Activated naive CD4-positive, alpha-beta T cell treated with anti-CD3 and anti-CD28 coated beads, Interleukin-2, amount 50 U/mL, for 72 hours (primary cell): ENCODE data around the gene TEX29. TPM values are rescaled to one million over a fixed set of nuclear protein-coding genes. Genes with fewer than 3 reads are reported as not detected.
A peak's percentile ranks its signal among the peaks of the same experiment; 100 is the strongest.

Experiments
- ATAC-seq, 2 donors: fragments of 150-1000 bp; cut with Tn5 transposase; 2 replicates each; pipeline ENCODE4 v1.10.0; 2021; ENCODE audit warnings: mild to moderate bottlenecking in 2 of 2, moderate library complexity in 2 of 2
- DNase-seq, 2 donors: peaks; one replicate each; pipeline ENCODE4 v3.0.0; 2021 to 2022; ENCODE audit warnings: low spot score in 2 of 2
- H3K27ac Mint-ChIP-seq, 2 donors: one replicate each; pipeline ENCODE4 v1.8.0; 2022; ENCODE audit warnings: mild to moderate bottlenecking in 2 of 2, mixed read lengths in 2 of 2
- H3K36me3 Mint-ChIP-seq, 2 donors: one replicate each; pipeline ENCODE4 v1.8.0; 2022; ENCODE audit warnings: mixed read lengths in 2 of 2
- H3K9me3 Mint-ChIP-seq, 2 donors: one replicate each; pipeline ENCODE4 v1.8.0; 2022; ENCODE audit warnings: mixed read lengths in 2 of 2
- total RNA-seq, 2 donors: library from RNA; stranded (reverse); gene quantifications; one replicate each; pipeline ENCODE4 v1.2.3, GENCODE V29; 2022

Gene TEX29
- total RNA-seq, 2 donors from 2014 or later, result 1.5 to 2.0 TPM

- Mint-ChIP-seq H3K36me3 (no peaks in the 10 kb centered on the region), H3K27ac (no peak overlapping the region), H3K9me3 (peaks cover 0 to 3% of the 10 kb centered on the region in 2 donors)
- ATAC-seq (no peak), DNase-seq (no peak)
These were observed 44.9 kb downstream of the TEX29 start for GRCh38 chr13:111365149-111366005.

- peaks cover 0 to 3% of the 10 kb centered on the region in 2 donors for H3K9me3 Mint-ChIP-seq
- DNase-seq (no peak), ATAC-seq (no peak)
- H3K36me3 Mint-ChIP-seq, result no peaks in the 10 kb centered on the region
- H3K27ac Mint-ChIP-seq, result no peak overlapping the region
These were observed 46.9 kb downstream of the TEX29 start for GRCh38 chr13:111367340-111367739.

GRCh38 chr13:111368091-111368490 lies 47.6 kb downstream of the TEX29 start:
- no peaks in the 10 kb centered on the region for H3K36me3 Mint-ChIP-seq
- ATAC-seq (no peak), DNase-seq (no peak)
- no peak overlapping the region for H3K27ac Mint-ChIP-seq
- peaks cover 3 to 6% of the 10 kb centered on the region in 2 donors for H3K9me3 Mint-ChIP-seq

GRCh38 chr13:111370147-111370546 lies 49.7 kb downstream of the TEX29 start:
- Mint-ChIP-seq H3K9me3 (peaks cover 3 to 6% of the 10 kb centered on the region in 2 donors), H3K27ac (no peak overlapping the region), H3K36me3 (no peaks in the 10 kb centered on the region)
- ATAC-seq, result no peak
- DNase-seq, result no peak

- ATAC-seq (no peak), DNase-seq (no peak)
- Mint-ChIP-seq H3K36me3 (no peaks in the 10 kb centered on the region), H3K9me3 (peaks cover 3 to 6% of the 10 kb centered on the region in 2 donors), H3K27ac (no peak overlapping the region)
These were observed 50.4 kb downstream of the TEX29 start for GRCh38 chr13:111370570-111371535.

GRCh38 chr13:111371720-111372119 lies 51.3 kb downstream of the TEX29 start:
- DNase-seq (no peak), ATAC-seq (no peak)
- H3K27ac Mint-ChIP-seq, result no peak overlapping the region
- H3K36me3 Mint-ChIP-seq, result no peaks in the 10 kb centered on the region
- H3K9me3 Mint-ChIP-seq, result peaks cover 3 to 6% of the 10 kb centered on the region in 2 donors

- peak in 1 of 2 donors; percentile 54 for ATAC-seq
- Mint-ChIP-seq H3K9me3 (peaks cover 3 to 6% of the 10 kb centered on the region in 2 donors), H3K27ac (peak overlapping the region in 1 of 2 donors; percentile 70), H3K36me3 (no peaks in the 10 kb centered on the region)
- DNase-seq, result no peak
These were observed 52.4 kb downstream of the TEX29 start for GRCh38 chr13:111372651-111373425.

- peak overlapping the region in 1 of 2 donors; percentile 70 for H3K27ac Mint-ChIP-seq
- peaks cover 3 to 6% of the 10 kb centered on the region in 2 donors for H3K9me3 Mint-ChIP-seq
- ATAC-seq, result no peak
- no peaks in the 10 kb centered on the region for H3K36me3 Mint-ChIP-seq
- no peak for DNase-seq
These were observed 53.0 kb downstream of the TEX29 start for GRCh38 chr13:111373486-111373885.

- peaks cover 0 to 5% of the 10 kb centered on the region in 2 donors for H3K36me3 Mint-ChIP-seq
- no peak for ATAC-seq
- H3K27ac Mint-ChIP-seq, result no peak overlapping the region
- H3K9me3 Mint-ChIP-seq, result no peaks in the 10 kb centered on the region
- DNase-seq, result peak in 1 of 2 donors; percentile 4
These were observed 60.0 kb downstream of the TEX29 start for GRCh38 chr13:111380431-111380830.

GRCh38 chr13:111382411-111382810 lies 62.0 kb downstream of the TEX29 start:
- ATAC-seq, result no peak
- Mint-ChIP-seq H3K27ac (no peak overlapping the region), H3K9me3 (no peaks in the 10 kb centered on the region), H3K36me3 (peaks cover 0 to 5% of the 10 kb centered on the region in 2 donors)
- DNase-seq, result no peak

- H3K27ac Mint-ChIP-seq, result no peak overlapping the region
- H3K36me3 Mint-ChIP-seq, result peaks cover 0 to 5% of the 10 kb centered on the region in 2 donors
- H3K9me3 Mint-ChIP-seq, result no peaks in the 10 kb centered on the region
- ATAC-seq, result no peak
- peak in 1 of 2 donors; percentile 33 for DNase-seq
These were observed 62.4 kb downstream of the TEX29 start for GRCh38 chr13:111382877-111383276.

- Mint-ChIP-seq H3K36me3 (peaks cover 0 to 5% of the 10 kb centered on the region in 2 donors), H3K27ac (no peak overlapping the region), H3K9me3 (no peaks in the 10 kb centered on the region)
- peak in 1 of 2 donors; percentile 43 for ATAC-seq
- DNase-seq, result peak in 1 of 2 donors; percentile 52
These were observed 63.4 kb downstream of the TEX29 start for GRCh38 chr13:111383591-111384440.

- H3K36me3 Mint-ChIP-seq, result peaks cover 0 to 5% of the 10 kb centered on the region in 2 donors
- ATAC-seq (peak; percentile 26 to 43), DNase-seq (peak in 1 of 2 donors; percentile 16)
- H3K9me3 Mint-ChIP-seq, result no peaks in the 10 kb centered on the region
- no peak overlapping the region for H3K27ac Mint-ChIP-seq
These were observed 64.2 kb downstream of the TEX29 start for GRCh38 chr13:111384441-111385182.

- Mint-ChIP-seq H3K9me3 (no peaks in the 10 kb centered on the region), H3K36me3 (peaks cover 0 to 5% of the 10 kb centered on the region in 2 donors), H3K27ac (no peak overlapping the region)
- DNase-seq (peak in 1 of 2 donors; percentile 30), ATAC-seq (no peak)
These were observed 64.9 kb downstream of the TEX29 start for GRCh38 chr13:111385183-111385857.
